Mucosa of descending colon (tissue), 3 donors: ENCODE measurements around the gene SAMD5. TPM values are rescaled to one million over a fixed set of nuclear protein-coding genes. Genes with fewer than 3 reads are reported as not detected.

ENCODE experiments used
- ATAC-seq: fragments of 200-7000 bp; cut with Tn5 transposase; one replicate; pipeline ENCODE4 v1.9.1; 2020; ENCODE audit warnings: mild to moderate bottlenecking, moderate library complexity
- DNase-seq, 3 donors: peaks; one replicate each; pipeline ENCODE4 v3.0.0-alpha.2; 2020
- H3K36me3 ChIP-seq: fragments of 200-600 bp; one replicate; pipeline ENCODE4 v1.8.0; 2021; ENCODE audit warnings: low read depth, mild to moderate bottlenecking
- H3K4me1 ChIP-seq: fragments of 200-600 bp; one replicate; pipeline ENCODE4 v1.8.0; 2021; ENCODE audit warnings: low read depth, mild to moderate bottlenecking
- H3K4me3 ChIP-seq: fragments of 200-600 bp; one replicate; pipeline ENCODE4 v1.8.0; 2021; ENCODE audit warnings: mild to moderate bottlenecking
- H3K9me3 ChIP-seq: fragments of 200-600 bp; one replicate; pipeline ENCODE4 v1.8.0; 2021; ENCODE audit warnings: mild to moderate bottlenecking
- CTCF ChIP-seq: fragments of 200-600 bp; IDR thresholded peaks from one replicate; pipeline ENCODE4 v1.8.0; 2022; ENCODE audit warnings: antibody characterized with exemption, mild to moderate bottlenecking
- intact Hi-C, 2 donors: fragments of 100-400 bp; cut with DNase I in 1 of 2; cut with micrococcal nuclease in 1 of 2; formaldehyde crosslinking; loops; one replicate each; pipeline versions ENCODE4 v1.11.0 to v1.11.1; 2022; cut with DNase I, micrococcal nuclease
- total RNA-seq, 3 donors: library from RNA; stranded (reverse); fragmentation: NEBNext Ultra II Directional in 2 of 3; extraction: Animal tissue kit (Norgen Biotek cat#: 25700) in 2 of 3; gene quantifications; one replicate each; pipeline versions ENCODE4 v1.2.1 to v1.2.4, GENCODE V29; 2021 to 2023
- donor health status: DM: no; HTN: no; CAD: no; lungs with moderate emphysema.
- donor health status: DM: no; HTN: no; CAD: no.
- donor health status: DM: no; HTN: yes; CAD: no.

The SAMD5 gene
- total RNA-seq, 3 donors from 2014 or later = 4.7 to 11.1 (median 10.3) TPM

GRCh38 chr6:147560670-147561069, 52.2 kb downstream of the SAMD5 start:
- H3K36me3 ChIP-seq = no peaks in the 10 kb centered on the region
- ATAC-seq = peak; percentile 63

GRCh38 chr6:147561726-147562125, 53.2 kb downstream of the SAMD5 start:
- H3K36me3 ChIP-seq = no peaks in the 10 kb centered on the region
- intact Hi-C loops = no loop called here
- ATAC-seq (no peak), DNase-seq (no peak)
- H3K4me3 ChIP-seq = no peak overlapping the region
- H3K9me3 ChIP-seq = no peaks in the 10 kb centered on the region
- no peak for TF ChIP-seq CTCF
- peaks cover 7% of the 10 kb centered on the region for H3K4me1 ChIP-seq

More at GRCh38 chr6:147560670-147561069, 52.2 kb downstream of the SAMD5 start:
- intact Hi-C loops = no loop called here
- peaks cover 7% of the 10 kb centered on the region for H3K4me1 ChIP-seq
- no peaks in the 10 kb centered on the region for H3K9me3 ChIP-seq
- no peak for DNase-seq
- H3K4me3 ChIP-seq = no peak overlapping the region
- TF ChIP-seq CTCF = no peak

GRCh38 chr6:147563472-147563871, 55.0 kb downstream of the SAMD5 start:
- no peaks in the 10 kb centered on the region for H3K36me3 ChIP-seq
- intact Hi-C loops = no loop called here
- ATAC-seq = no peak
- no peak for TF ChIP-seq CTCF
- no peak for DNase-seq
- peaks cover 7% of the 10 kb centered on the region for H3K4me1 ChIP-seq
- H3K4me3 ChIP-seq = no peak overlapping the region
- H3K9me3 ChIP-seq = no peaks in the 10 kb centered on the region

GRCh38 chr6:147564556-147564955, 56.1 kb downstream of the SAMD5 start:
- no peaks in the 10 kb centered on the region for H3K9me3 ChIP-seq
- intact Hi-C loops = no loop called here
- no peak for ATAC-seq
- DNase-seq = no peak
- no peaks in the 10 kb centered on the region for H3K36me3 ChIP-seq
- H3K4me1 ChIP-seq = peaks cover 2% of the 10 kb centered on the region
- TF ChIP-seq CTCF = no peak
- H3K4me3 ChIP-seq = no peak overlapping the region

- intact Hi-C loops = no loop called here
- Histone ChIP-seq H3K9me3 (no peaks in the 10 kb centered on the region), H3K4me3 (no peak overlapping the region), H3K4me1 (no peaks in the 10 kb centered on the region), H3K36me3 (no peaks in the 10 kb centered on the region)
- no peak for DNase-seq
- TF ChIP-seq CTCF = no peak
- no peak for ATAC-seq
Observed at GRCh38 chr6:147566244-147566898, 57.9 kb downstream of the SAMD5 start.
